ENCODE results near the gene LKAAEAR1.

- TF ChIP-seq CTCF (IDR thresholded peaks at IDR 0.05) (no peak), POLR2A (IDR thresholded peaks at IDR 0.05) (no peak)
These were observed 35.6 kb upstream of the LKAAEAR1 start for GRCh38 chr20:64119681-64120341.

Measured in Peyer's patch (tissue), 4 donors.